GM21360 (cell line): ENCODE data around the gene KIN.
"Not testable (repeated sequence)": the region's sequence is repeated elsewhere in the genome, so short reads cannot be mapped to it uniquely, and the experiment has no call there.

ENCODE experiments used
- ATAC-seq: cut with Tn5 transposase; IDR thresholded peaks from one replicate; pipeline ENCODE4 v1.9.1; 2021; ENCODE audit warnings: mild to moderate bottlenecking, moderate library complexity; ENCODE audit not compliant: unreplicated experiment

KIN gene

GRCh38 chr10:7787857-7788638 is at the start of gene KIN, which contains the start of gene ATP5F1C:
TSS of gene KIN (minus strand) at chr10:7787993. CDS start at chr10:7787933, 60 bp downstream.
TSS of gene ATP5F1C (plus strand) at chr10:7788177. CDS start at chr10:7788208, 31 bp downstream.
- peak; percentile 97 for ATAC-seq

DNA sequence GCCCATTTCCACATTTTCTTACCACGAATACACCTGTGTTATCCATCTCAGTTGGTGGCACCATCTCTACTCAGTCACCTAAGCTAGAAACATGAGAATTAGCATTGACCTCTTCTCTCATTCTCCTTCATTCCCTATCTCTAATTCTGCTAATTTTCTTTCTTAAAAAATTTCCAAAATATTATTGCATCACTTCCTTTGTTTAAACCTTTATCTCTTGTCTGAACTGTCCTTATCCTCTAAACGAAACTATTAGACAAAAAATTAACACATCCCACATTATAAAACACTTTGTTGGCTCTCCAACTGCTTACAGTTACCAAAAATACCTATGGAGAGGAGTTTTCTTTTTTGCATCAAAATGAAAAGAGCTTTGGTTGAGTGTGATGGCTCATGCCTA is 48.8 kb upstream of the KIN start:
- no peak for ATAC-seq

DNA sequence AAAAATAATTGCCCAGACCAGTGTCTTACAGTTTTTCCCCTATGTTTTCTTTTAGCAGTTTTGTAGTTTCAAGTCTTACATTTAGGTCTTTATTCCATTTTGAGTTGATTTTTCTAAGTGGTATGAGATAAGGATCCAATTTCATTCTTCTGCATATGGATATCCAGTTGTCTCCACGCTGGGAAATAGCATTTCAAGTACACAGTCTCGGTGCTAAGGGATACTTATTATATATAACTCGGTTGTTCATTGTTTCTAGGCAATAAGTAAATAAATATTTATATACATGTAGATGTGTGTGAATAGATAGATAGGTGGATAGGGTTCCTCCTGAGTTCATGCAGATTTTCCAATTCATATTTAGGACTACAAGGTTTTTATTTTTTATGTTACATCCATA is 46.5 kb upstream of the KIN start:
- ATAC-seq: no peak

DNA sequence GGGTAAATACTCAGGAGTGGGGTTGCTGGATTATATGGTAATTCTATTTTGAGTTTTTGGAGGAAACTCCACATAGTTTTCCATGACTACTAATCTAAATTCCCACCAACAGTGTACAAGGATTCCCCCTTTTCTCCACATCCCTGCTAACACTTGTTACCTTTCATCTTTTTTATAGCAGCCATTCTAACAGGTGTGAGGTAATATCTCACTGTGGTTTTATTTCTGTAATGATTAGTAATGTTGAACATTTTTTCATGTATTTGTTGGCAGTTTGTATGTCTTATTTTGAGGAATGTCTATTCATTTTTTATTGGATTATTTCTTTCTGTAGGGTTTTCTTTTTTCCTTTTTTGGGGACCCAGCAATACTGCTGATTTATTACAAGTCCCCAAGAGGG is 45.4 kb upstream of the KIN start:
- no peak for ATAC-seq

DNA sequence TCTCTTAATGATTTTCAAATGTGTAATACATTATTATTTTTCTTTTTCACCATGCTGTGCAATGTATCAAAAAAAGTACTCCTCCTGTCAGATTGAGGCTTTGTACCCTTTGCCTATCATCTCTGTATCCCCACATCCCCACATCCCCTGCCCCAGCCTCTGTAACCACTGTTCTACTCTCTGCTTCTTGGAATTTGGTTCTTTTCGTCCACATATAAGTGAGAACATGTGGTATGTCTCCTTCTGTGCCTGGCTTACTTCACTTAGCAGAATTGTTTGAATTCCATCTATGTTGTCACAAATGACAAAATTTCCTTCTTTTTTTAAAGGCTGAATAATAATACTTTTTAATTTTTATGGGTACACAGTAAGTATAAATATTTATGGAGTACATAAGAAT is 44.3 kb upstream of the KIN start:
- ATAC-seq: no peak

- no peak for ATAC-seq
Observed at GRCh38 chr10:7829289-7829834, 41.6 kb upstream of the KIN start.

DNA sequence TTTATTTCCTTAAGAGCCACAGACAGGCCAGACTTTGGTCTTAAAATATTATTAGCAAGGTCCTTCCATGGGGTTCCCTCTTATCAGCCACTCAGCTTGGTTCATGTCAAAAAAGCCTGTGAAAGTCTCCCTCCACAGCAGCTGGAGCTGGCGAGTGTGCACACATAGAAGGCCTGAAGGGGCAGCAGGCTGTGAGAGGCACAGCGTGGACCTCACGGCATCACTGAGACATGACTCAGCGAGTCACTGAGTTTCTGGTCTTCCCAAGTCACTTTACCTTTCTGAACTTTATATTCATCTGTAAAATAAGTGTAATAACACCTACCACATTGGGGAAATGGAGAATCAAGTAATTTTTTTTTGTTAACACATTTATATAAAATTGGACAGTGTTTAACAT is 39.2 kb upstream of the KIN start:
- no peak for ATAC-seq

DNA sequence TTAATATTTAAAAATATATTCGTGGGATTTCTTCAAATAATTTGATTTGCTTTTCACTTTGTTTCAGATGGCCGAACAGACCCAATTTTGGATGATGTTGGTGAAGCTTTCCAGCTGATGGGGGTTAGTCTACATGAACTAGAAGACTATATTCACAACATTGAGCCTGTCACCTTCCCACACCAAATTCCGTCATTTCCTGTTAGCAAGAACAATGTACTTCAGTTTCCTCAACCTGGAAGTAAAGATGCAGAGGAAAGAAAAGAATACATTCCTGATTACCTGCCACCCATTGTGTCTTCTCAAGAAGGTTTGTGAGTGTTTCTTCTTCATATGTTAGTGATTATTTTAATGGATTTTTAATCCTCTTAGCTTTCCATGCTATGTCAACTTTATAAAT is 36.5 kb upstream of the KIN start:
- no peak for ATAC-seq

- ATAC-seq: peak; percentile 42
Observed at GRCh38 chr10:7819121-7819460, 31.3 kb upstream of the KIN start.

DNA sequence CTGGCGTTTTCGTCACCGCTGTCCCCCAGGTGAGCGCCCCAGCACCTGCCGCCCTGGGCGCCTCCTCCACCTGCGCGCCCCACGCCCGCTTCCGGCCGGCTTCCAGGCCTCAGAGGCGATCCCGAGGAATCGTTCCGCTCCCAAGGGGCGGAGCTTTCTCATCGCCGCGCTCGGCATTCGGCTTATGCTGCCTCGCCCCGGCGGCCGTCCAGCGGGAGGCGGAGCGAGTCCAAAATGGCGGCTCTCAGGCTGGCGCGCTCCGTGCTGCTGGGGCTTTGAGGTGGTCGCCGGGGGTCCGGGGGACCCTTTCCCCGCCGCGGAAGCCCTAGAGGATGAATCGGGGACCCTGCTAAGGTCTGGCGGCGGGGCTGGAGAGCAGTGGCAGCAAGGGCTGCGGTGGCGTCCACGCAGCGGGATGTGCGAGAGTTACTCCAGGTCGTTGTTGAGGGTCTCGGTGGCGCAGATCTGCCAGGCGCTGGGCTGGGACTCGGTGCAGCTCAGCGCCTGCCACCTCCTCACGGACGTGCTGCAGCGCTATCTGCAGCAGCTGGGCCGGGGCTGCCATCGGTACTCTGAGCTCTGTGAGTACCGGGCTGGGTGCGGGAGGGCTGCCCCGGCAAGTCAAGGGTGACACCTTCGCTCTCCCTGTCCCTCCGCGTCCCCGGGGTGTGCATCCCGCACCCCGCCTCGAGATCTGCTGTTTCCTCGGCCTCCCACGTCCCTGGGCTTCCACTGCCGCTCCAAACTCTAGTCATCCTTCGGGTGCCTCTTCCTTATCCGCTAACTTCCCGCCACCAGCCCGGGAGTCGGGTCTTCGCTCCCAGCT is 30.7 kb upstream of the KIN start, which contains the start of gene TAF3:
TAF3 (plus strand) TSS at position 211 of the 826 bp plus-strand sequence; CDS start at position 416, 205 bp downstream.
- ATAC-seq: peak; percentile 86

DNA sequence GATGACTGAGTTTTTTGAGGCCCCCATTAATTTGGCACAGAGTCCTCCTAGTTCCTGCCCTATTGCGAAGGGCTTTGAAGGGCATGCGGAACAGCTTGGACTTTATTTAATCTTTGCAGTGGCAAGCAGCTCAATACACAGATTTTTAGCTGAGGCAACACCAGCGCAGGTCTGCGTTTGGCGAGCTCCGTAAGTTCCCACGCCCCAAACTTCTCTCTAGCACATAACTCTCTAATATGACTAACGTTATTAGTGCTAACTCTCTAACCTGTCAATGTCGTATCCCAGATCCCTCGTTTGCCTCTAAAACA is 30.1 kb upstream of the KIN start:
- peak; percentile 10 for ATAC-seq

DNA sequence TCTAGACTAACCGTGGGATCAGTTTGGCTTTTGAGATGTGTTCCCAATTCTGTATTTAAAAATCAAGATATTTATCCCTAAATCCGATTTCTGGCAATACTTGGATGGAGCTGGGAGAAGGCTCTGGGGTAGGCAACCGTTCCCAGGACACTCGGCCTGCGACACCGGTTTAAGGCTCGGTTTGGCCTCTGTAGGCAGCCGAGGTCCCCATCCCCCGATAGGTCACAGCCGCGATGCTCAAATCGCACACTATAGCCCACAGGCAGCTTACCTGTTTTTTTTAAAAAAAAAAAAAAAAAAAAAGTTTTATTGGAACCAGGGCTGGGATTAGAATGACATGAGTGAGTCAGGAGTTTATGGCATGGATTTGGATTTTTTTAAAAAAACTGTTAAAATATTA is 29.8 kb upstream of the KIN start:
- ATAC-seq: no peak

GRCh38 chr10:7813481-7813880 is 25.7 kb upstream of the KIN start:
- ATAC-seq: no peak

DNA sequence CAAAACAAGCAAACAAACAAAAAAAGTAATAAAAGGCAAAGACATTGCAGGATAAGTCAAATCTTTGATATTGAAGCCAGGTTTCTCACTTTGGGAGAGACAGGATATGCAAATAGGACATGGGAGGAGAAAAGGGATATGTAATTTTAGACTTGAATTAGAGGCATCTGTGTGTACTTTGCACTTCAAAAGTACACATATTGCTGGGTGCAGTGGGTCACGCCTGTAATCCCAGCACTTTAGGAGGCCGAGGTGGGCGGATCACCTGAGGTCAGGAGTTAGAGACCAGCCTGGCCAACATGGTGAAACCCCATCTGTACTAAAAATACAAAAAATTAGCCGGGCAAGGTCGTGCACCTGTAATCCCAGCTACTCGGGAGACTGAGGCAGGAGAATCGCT is 23.9 kb upstream of the KIN start:
- ATAC-seq: not testable (repeated sequence)

GRCh38 chr10:7811000-7811399 is 23.2 kb upstream of the KIN start:
- ATAC-seq: no peak

DNA sequence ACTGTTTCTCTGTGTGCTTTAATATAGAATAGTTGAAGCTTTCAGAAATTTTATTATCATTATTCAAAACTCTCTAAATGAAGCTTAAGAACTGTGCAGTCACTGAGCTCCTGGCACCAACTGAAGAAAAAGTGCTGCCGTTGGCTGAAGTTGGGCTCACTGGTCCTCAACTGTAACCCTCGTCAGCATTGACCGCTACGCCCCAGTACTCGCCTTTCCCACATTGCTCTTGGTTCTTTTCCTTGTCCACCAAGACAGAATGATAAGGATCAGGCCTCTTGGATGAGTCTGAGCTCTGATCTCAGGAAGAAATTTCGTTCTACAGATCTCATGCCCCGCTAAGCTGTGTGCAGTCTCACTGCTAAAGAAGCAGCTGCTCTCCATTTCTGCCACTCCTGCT is 22.6 kb upstream of the KIN start:
- ATAC-seq: no peak

DNA sequence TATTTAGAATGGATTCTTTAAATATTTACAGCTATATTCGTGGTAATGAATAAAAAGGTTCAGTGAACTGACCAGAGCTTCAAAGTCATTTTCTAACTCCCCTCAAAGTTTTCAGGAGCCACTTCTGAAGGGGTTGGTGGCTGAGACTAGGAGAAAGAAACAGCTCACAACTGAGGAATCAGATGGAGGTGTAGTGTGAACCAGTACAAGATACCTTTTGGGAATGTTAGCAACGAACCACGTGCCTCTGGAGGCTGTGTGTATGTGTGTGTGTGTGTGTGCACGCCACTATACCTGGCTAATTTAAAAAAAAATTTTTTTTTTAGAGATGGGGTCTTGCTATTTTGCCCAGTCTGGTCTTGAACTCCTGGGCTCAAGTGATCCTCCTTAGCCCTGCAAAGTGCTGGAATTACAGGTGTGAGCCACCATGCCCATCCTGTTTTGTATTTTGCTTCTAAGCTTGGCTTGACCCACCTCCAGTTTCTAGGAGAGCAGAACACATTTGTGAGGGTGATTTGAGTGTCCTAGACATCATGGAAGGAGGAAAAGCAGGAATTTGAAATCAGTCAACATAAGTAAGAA is 21.0 kb upstream of the KIN start:
- ATAC-seq: no peak

DNA sequence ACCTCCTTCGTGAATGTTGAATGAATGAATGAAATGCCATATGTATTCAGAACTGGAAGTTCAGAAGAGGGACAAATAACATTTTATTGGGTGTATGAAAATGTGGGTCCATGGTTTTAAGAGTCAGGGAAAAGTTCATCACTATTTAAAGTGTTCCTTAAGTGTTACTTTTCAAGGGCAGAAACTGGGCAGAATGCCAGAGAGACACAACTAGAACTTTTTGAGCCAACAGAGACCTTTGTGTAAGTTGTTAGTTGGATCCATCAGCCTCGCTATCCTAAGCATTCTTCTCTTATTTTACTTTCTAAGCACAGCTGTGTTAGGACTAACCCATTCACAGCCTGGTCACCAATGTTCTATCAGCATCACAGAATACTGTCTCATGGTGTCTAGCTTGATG is 16.9 kb upstream of the KIN start:
- no peak for ATAC-seq

DNA sequence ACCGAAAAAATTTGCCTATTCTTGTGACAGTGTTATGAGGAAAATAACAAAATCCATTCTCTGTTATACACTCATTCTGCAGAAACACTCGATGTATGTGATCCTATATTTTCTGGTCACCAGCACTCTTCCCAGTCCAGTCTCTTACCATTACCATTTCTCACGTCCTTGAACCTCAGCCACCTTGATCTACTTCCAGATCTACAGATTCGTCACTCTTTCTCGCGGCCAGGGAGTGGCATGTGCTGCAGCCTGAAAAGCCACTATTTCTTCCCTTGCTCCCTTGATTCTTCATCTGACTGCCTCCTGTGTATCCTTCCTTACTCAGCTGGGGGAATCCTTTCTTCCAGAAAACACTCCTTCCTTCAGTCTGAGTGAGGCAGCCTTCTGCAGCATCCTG is 16.4 kb upstream of the KIN start:
- ATAC-seq: no peak

DNA sequence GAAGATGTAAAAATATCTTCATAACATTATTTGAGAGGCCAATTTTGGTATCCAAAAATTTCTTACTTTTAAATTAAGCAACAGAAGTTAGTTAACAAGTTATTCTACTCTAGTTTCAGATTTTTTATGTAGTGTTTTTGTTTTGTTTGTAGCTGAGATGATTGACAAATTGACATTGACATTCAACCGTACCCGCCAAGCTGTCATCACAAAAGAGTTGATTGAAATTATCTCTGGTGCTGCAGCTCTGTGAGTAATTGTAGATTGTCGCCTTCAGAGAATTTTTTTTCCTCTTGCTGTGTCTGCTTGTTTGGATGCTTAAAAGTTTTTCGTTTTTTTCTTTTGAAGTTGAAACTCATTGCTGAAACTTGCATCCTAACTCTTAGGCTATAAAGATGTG is 14.8 kb upstream of the KIN start:
- ATAC-seq: no peak

DNA sequence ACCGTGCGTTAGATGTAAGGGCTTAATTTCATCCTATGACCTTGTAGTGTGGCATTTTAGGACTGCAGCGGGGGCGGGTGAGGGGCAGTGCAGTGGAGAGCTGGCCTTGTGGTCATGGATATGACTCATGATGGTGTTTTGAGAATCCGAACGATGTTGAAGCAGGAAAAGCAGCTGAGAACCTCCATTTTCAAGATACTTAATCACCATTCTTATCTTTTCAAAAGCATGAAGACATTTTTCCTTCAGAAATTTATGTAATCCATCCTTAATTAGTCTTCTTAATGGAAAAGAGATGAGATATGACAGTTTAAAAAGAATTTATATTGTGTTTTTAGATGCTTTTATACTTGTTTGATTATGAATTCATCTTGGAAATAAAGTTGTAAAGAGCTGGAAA is 9.8 kb upstream of the KIN start:
- no peak for ATAC-seq

GRCh38 chr10:7795605-7796004 is 7.8 kb upstream of the KIN start:
- ATAC-seq: no peak
